ENCODE results near the gene VAPB. TPM values are rescaled to one million over a fixed set of nuclear protein-coding genes. Genes with fewer than 3 reads are reported as not detected.

VAPB gene
- total RNA-seq, 6 experiments from 2014 or later = 48.9 to 57.4 (median 54.5) TPM

GRCh38 chr20:58344741-58345140 is 44.3 kb upstream of the VAPB start:
- peaks cover 50% of the 10 kb centered on the region for H3K36me3 Mint-ChIP-seq (ENCODE audit: low read depth)
- H3K4me3 Mint-ChIP-seq = peak overlapping the region; percentile 24; the same call in 1 of the 2 replicates
- peak; percentile 64 for DNase-seq
- no peak for TF ChIP-seq CTCF (IDR thresholded peaks at IDR 0.05)
- no peaks in the 10 kb centered on the region for H3K9me3 Mint-ChIP-seq
- peaks cover 86% of the 10 kb centered on the region for H3K4me1 Mint-ChIP-seq (ENCODE audit: low read depth)
- no peaks in the 10 kb centered on the region for H3K27me3 Mint-ChIP-seq (ENCODE audit: insufficient read depth)
- H3K27ac Mint-ChIP-seq = peak overlapping the region; percentile 85

- peak overlapping the region; percentile 13; the same call in 1 of the 2 replicates for H3K4me3 Mint-ChIP-seq
- H3K36me3 Mint-ChIP-seq (ENCODE audit: low read depth) = peaks cover 53% of the 10 kb centered on the region
- H3K4me1 Mint-ChIP-seq (ENCODE audit: low read depth) = peaks cover 45% of the 10 kb centered on the region
- no peaks in the 10 kb centered on the region for H3K27me3 Mint-ChIP-seq (ENCODE audit: insufficient read depth)
- peak overlapping the region; percentile 65 for H3K27ac Mint-ChIP-seq
- no peaks in the 10 kb centered on the region for H3K9me3 Mint-ChIP-seq
- TF ChIP-seq CTCF (IDR thresholded peaks at IDR 0.05) = peak; percentile 34
- peak; percentile 78 for DNase-seq
These were observed 39.5 kb upstream of the VAPB start for GRCh38 chr20:58349570-58349969.

GRCh38 chr20:58352468-58352867 is 36.6 kb upstream of the VAPB start:
- Mint-ChIP-seq H3K9me3 (no peaks in the 10 kb centered on the region), H3K27ac (no peak overlapping the region), H3K36me3 (ENCODE audit: low read depth) (peaks cover 46% of the 10 kb centered on the region), H3K27me3 (ENCODE audit: insufficient read depth) (no peaks in the 10 kb centered on the region; the same call in 1 of the 2 replicates), H3K4me3 (no peak overlapping the region), H3K4me1 (ENCODE audit: low read depth) (peaks cover 23% of the 10 kb centered on the region)
- TF ChIP-seq CTCF (IDR thresholded peaks at IDR 0.05) = no peak
- DNase-seq = no peak

- peaks cover 40% of the 10 kb centered on the region for H3K36me3 Mint-ChIP-seq (ENCODE audit: low read depth)
- H3K27me3 Mint-ChIP-seq (ENCODE audit: insufficient read depth) = no peaks in the 10 kb centered on the region; the same call in 1 of the 2 replicates
- H3K4me3 Mint-ChIP-seq = no peak overlapping the region
- H3K27ac Mint-ChIP-seq = no peak overlapping the region
- no peak for TF ChIP-seq CTCF (IDR thresholded peaks at IDR 0.05)
- H3K4me1 Mint-ChIP-seq (ENCODE audit: low read depth) = peaks cover 13% of the 10 kb centered on the region
- no peaks in the 10 kb centered on the region for H3K9me3 Mint-ChIP-seq
- no peak for DNase-seq
These were observed 29.6 kb upstream of the VAPB start for GRCh38 chr20:58359441-58359840.

- Mint-ChIP-seq H3K36me3 (ENCODE audit: low read depth) (peaks cover 35% of the 10 kb centered on the region), H3K4me1 (ENCODE audit: low read depth) (peaks cover 13% of the 10 kb centered on the region), H3K4me3 (no peak overlapping the region), H3K27me3 (ENCODE audit: insufficient read depth) (no peaks in the 10 kb centered on the region; the same call in 1 of the 2 replicates), H3K27ac (peak overlapping the region; percentile 73), H3K9me3 (no peaks in the 10 kb centered on the region)
- no peak for DNase-seq
- TF ChIP-seq CTCF (IDR thresholded peaks at IDR 0.05) = no peak
These were observed 28.1 kb upstream of the VAPB start for GRCh38 chr20:58360936-58361335.
